Ammon's horn (tissue), 1 donor: ENCODE data around the gene HIPK2.
"Not testable (repeated sequence)": the region's sequence is repeated elsewhere in the genome, so short reads cannot be mapped to it uniquely, and the experiment has no call there.

ENCODE experiments used
- DNase-seq: peaks from one replicate; pipeline ENCODE4 v3.0.0-alpha.2; 2016; ENCODE audit warnings: low spot score

HIPK2 gene

DNA sequence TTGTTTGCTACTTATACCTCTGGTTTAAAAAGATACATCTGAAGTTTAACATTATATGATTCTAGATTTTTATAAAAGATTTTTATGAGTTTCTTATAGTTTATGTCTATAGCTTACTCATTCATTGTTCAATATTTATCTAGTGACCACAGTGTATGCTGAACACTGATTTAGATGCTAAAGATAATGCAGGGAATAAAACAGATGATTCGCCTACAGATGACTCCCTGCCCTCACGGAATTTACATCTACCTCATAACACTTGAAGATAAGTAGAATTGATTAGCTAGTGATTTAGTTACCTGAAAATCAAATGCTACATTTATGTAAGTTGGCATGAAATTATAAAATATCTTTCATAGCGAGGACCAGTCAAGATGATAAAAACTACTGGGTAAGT, 105.8 kb downstream of the HIPK2 start:
- no peak for DNase-seq

DNA sequence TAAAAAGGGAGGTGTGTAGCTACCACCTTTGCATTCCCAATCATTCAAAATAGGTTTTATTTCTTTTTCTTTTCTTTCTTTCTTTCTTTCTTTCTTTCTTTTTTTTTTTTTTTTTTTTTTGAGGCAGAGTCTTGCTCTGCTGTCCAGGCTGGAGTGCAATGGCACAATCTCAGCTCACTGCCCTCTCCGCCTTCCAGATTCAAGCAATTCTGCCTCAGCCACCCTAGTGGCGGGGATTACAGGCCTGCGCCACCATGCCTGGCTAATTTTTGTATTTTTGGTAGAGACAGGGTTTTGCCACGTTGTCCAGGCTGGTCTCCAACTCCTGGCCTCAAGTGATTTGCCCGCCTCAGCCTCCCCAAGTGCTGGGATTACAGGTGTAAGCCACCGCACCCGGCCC, 107.1 kb downstream of the HIPK2 start:
- not testable (repeated sequence) for DNase-seq

DNA sequence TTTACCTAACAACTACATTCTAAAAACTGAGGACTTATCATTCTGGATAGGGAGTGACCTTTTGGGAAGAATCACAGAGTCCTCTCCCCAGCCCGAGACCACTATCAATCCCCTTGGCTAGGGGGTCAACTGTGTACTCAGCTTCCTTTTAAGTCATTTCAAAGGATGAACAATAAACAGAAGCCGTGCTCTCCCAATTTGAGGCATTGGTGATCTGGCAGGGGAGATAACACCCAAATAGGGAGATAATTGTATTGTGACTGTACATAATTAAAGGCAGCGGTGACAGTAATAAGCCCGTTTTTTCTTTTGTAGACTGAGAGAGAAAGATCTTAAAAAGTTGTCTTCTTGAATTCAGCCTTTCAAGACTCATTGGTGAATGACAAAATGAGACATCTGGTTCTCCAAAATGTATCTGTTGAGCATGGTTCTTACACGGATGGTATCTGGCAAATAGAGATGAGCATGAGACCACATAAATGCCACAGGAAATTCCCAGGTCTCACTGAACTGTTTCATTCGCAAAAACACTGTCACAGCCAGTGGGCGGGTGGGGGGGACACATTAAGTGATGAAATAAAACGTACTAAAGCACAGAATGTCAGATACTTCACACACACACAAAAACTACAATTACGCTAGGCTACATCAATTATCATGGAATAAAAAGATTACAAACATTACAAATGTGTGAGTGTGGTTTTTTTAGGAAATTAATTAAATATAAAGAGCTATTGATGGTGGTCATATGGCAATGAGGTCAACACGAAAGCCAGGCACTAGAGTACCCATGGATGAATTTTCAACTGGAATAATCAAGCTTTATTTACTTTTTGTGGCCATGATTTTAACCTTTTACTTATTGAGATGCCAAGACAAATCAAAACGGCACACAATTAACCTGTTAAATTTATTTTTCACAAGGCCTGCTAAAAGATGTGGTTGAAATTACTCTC, 108.4 kb downstream of the HIPK2 start:
- no peak for DNase-seq

DNA sequence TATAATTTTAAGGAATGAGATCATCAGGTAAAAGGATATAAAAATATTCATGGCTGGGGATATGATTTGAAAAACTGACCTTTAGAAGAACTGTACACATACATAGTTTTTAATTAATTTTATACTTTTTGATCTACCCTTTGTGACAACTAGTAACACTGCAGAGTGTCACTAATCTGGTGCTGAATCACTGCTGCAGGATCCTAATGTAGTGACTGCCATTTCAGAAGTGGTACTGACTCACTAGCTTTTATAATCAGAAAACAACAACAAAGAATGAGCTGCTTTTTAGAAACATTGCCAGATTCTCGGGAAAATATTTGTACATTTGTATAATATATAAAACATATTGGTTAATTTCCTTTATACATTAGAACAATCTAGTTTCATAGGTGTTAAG, 110.4 kb downstream of the HIPK2 start:
- DNase-seq = no peak

DNA sequence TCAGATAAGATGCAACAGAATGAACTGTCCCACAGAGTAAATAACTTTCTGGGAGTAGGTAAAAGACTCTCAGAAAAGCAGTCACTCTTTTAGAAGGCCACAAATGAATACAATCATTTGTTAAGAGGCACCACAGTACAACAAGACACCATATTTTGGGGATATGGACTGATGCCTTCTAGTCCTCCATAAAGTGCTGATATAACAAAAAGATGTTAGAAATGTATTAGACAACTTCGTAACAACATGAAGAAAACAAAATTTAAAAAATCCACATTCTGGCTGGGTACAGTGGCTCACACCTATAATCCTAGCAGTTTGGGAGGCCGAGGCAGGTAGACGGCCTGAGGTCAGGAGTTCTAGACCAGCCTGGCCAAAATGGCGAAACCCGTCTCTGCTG, 111.3 kb downstream of the HIPK2 start:
- no peak for DNase-seq

DNA sequence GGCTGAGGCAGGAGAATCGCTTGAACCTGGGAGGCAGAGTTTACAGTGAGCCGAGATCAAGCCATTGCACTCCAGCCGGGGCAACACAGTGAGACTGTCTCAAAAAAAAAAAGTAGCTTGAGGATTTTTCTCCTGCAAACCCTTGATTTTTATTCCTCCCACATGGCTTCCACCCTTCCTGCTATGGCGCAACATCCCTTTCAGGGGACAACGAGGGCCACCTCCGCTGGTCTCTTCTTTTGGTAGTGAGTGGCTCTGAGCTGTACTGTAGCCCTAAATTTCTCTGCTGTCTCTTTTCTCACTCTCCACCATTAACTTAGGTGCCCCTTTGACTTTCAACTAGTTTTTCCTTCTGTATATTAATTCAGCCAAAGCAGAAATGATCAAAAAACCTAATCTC, 113.4 kb downstream of the HIPK2 start:
- no peak for DNase-seq

DNA sequence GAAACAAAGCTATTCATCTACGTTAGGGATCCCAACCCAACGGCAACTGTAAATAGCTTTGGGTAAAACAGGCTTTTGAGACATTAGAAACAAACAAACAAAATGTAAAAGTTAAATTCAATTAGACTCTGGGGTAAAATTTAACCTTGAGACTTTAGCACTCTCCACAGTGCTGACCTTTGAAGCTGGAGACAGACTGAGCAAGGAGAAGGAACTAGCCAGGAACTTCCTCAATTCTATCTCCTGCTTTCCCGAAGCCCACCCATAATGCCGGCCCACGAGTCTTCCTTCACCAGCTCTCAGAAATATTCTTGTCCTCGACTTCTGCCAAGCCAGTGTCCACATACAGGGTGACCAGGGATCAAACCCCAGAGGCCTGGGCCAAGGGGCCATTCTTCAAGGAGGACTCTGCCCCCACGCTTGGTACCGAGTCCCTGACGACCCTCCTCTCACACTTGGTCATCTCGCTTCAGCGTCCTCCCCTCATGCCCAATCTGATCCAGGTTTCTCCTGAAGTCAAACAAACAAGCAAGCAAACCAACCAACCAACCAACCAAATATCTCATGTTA, 114.1 kb downstream of the HIPK2 start:
- no peak for DNase-seq

DNA sequence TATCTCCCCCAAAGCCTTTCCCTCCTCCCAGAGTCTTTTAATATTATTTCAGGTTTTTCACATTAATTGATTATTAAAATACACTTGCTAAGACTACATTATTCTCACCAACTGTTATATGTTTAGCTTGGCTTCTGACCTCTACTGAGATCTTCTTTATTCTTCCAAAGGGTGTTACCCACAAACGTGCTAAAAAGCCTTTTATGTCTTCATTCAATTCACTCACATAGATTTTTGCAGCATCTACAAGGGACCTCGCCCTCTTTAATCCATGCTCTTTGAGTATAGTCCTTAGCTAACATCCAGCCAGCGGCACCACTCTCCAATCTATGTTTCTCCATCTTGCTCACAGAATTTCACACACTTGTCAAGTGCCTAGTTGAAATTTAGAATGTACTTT, 115.9 kb downstream of the HIPK2 start:
- DNase-seq = no peak

DNA sequence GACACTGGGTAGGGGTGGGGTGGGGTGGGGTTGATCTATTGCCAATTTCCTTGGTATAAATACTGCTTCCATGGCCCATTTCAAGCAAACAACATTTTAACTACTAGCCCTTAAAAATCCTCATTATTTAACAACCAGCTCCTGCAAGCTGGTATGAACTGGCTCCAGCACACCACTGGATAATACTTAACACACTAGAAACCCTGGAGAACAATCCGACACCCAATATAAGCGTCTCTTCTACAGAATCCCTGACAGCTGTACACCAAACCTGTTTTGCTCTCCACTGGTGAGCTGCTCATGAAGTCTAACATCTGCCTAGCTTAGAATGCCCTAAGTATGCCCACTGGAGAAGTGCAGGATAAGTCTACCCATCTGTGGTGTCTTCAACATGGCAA, 116.8 kb downstream of the HIPK2 start:
- no peak for DNase-seq

DNA sequence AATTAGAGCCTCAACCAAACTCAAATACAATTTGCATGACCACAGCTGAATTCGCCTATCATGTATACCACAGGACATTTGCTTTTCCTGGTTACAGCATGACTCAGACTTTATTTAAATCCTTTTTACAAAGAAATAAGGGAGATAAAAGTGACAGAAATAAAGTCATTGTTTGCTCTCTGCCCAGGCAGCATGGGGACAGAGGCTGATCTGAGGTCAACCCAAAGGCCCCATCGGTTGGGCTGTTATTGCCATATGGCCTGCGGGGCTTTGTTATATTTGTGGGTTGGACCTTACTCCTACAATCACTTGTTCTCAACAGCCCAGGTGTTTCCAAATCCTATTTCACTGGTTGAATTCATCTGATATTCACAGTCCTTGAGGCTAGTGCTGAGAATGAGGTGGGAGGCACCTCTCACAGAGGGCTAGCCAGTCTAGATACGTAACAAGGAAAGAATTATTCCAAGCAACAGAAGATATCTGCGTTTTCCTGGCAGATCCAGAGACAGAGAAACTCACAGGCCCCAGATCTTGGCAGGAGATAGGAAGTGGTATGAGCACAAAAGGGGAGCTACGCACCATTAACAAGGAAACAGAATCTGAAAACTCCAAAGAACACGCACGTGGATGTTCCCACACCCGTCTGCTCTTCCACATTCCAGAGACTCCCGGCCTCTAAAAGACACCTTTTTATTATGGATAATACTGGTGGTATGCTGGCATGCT, 117.3 kb downstream of the HIPK2 start:
- DNase-seq = no peak

DNA sequence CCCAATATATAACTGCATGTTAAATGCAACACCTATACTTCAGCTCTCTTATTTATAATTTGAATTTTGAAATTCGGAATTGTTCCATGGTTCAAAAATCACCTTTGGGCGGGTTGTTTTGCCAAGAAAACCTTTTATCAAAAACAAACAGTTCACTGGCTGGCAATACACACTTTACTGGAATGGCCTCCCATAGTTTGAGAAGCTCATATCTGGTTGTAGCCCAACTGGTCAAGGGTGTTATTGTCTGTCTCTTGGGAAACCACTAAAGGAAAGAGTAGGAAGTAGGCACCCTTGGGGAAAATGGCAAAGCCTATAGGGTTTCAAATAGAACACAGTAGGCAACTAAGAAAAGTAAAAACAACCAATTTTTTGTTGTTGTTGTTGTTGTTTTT, 117.9 kb downstream of the HIPK2 start:
- DNase-seq = no peak

DNA sequence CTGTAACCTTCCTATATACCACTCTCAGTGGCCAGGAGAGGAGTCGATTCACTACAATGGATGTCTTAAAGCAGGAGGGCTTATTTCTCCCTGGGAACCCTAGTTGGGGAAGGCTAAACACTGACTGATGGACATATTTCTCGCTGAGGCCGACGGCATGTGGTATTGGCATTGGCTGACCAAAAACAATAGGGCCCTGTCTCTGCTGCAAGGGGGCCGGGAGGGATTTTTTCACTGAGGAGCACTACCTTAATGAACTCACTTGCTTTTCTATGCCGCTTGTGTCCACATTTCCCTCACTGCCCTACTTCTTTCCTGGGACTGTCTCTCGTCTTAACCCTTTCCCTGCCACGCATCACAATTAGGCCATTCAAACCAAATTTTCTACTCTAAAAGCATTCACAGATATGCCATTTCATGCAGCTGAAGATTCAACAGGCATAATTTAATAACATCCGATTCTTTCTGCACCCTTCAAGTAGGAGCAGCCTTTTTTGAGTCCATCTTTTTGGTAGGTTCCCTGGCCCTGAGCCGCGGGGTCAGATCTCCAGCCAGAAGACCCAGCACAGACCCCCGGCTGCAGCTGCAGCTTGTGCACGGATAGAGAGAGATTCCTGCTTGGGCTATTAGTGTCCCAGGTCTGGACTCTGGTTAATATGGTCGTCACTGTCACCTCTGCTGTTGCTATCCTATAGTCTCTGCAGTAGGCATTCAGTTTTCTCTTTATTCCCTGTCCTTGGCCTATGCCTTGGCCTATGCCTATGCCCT, 118.7 kb downstream of the HIPK2 start:
- DNase-seq = peak; percentile 79

DNA sequence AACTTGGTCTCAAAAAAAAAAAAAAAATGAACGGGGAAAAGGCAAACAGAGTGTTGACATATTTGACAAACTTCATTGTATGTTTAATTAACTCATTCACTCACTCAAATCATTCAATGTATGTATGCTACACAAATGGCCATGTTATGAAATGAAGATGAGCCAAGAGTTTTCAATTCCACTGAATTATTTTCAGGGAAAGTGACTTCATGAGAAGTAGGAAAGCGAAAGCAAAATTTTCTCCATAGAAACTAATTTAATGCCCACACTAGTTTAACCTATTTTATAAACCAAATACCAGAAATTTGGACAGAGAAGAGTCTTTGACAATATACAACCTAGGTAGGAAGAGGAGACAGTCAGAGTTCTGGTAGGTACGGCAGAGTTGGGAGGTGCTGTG, 119.5 kb downstream of the HIPK2 start:
- no peak for DNase-seq

DNA sequence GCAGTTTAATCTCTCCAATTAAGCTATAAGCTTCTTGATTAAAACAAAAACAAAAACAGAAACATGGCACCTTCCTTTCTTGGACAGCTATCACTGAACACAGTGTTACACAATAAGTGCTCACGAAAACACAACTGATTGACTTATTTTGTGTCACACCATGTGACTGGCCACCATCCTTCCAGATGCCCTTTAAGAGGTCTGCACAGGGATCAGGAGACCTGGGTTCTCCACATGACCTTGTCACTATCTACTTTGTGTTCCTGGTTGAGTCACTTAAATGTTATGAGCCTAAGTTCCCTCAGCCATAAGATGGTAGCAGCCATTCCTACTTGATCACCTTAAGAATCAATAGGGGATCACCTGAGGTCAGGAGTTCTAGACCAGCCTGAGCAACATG, 120.1 kb downstream of the HIPK2 start:
- DNase-seq = no peak

DNA sequence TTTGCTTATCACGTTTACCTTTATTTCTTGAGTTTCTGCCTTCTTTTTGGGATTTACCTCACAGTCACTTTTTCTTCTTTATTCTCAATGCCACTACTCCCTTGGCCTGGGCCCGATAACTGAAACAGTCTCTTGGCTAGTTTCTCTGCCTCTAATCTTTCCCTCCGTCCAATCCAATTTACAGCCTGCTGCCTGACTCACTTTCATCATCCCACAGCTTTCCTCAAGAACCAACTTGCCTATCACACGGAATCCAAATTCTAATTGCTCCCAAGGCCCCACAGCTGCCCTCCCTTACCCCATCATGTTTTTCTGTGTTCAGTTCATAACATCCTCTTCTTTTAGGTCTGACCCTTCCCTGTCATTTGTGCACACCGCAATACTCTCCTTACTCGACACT, 121.4 kb downstream of the HIPK2 start:
- no peak for DNase-seq

DNA sequence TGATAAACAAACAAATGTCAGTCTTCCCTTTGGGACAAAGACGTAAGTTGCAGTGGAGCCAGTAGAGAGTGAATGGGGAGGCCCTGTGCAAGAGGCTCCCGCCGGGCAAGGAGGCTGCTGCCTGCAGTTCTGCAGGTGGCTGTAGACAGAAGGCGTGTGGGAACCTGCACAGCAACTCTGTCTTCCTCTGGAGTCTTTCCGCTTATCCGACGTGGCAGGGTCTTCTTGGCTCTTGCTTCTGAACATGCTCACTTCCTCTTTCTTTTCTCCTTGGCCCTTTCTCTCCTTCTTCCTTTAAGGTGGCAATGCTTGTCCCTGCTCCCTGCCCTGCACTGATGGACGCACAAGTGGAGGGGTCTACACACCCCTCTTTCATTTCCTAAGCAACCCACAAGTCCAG, 122.5 kb downstream of the HIPK2 start:
- DNase-seq = no peak

DNA sequence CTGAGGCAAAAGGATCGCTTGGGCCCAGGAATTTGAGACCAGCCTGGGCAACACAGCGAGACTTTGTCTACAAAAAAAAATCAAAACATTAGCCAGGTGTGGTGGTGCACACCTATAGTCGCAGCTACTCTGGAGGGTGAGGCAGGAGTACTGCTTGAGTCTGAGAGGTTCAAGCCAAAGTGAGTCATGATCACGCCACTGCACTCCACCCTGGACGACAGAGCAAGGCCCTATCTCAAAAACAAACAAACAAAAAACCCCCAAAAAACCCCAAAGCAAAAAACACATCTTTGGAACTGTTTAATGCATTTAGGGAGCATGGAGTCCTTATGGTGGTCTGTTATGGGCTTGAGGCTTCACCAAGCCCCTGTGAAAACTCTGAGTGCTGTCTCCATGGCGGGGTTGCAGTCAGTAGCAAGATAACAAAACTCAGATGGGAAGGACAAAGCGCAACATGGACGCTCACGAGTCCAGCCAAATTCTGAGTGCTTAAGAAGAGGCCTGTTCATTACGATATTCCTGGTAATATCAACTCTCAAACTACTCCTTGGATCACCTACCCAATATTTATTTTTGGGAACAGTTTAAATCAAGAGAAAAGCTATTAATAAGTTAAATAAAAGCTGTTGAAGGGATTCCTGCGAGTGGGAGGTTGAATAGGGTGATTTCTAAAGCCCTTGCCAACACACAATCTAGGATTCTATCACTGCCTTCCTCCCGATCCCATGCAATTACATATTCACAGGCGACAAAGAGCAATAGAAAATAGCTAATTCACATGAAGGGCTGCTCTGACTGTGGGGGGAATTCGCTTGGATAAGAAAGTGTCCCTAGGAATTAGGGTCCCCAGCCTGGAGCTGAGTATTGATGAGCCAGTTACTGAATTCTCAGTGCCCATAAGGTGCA, 123.3 kb downstream of the HIPK2 start:
- no peak for DNase-seq

DNA sequence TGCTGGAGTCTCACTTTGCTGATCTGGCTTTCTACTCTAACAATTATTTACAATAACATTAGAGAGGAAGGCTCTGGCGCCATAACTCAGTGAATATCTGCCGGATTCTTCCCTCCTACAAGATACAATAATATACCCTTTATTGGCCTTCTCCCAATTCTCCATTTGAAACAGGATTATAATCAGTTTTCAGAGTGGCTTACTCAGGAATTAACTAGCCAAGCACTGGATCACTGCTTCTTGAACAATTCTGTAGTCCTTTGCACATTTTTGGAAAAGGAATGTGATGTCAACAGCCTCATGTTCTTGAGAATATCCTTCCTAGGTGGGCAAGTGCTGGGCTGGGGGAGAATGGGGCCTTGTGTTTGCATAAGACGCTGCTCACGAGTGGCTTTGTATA, 125.9 kb downstream of the HIPK2 start:
- no peak for DNase-seq

DNA sequence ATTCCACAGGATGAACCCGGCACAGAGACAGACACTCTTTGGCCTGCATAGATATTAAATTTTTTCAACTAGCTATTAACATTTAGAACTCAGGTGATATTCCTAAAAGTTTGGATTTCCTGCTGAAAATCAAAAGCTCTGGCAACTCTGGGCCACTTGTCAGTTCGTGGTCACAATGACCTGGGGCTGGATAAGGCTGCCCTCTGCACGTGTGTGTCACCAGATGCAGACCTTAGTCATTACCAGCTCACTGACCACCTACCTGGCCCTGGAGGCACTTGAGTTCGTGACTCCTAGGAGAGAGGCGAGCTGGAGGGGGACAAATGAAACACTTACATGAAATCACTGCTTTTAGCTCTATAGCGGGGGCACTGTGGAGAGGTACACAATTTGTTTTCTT, 126.5 kb downstream of the HIPK2 start:
- no peak for DNase-seq

DNA sequence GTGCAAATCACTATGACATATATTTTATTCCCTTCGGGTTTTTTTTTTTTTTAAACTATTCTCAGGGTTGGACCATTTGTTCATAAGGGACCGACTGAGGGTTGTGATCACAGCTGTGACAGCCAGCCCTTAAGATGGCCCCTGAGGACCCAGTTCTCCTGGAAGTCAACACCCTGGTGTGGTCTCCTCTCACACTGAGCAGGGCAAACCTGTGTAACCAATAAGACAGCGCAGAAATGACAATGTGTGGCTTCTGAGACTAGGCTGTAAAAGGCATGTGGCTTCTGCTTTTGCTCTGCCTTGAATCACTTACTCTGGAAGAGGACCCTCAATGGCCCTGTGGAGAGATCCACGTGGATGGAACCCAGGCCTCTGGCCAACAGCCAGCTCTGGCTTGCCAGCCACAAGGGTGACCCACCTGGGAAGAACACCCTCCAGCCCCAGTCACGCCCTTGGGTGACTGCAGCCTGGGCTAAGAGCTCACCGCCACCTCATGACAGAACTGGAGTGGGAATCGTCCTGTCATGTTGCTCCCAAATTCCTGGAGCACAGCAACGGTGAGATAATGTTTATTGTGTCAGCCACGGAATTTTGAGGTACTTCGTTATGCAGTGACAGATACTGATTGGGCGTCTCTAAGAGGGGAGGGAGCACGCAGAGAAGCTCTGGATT, 127.2 kb downstream of the HIPK2 start:
- no peak for DNase-seq

DNA sequence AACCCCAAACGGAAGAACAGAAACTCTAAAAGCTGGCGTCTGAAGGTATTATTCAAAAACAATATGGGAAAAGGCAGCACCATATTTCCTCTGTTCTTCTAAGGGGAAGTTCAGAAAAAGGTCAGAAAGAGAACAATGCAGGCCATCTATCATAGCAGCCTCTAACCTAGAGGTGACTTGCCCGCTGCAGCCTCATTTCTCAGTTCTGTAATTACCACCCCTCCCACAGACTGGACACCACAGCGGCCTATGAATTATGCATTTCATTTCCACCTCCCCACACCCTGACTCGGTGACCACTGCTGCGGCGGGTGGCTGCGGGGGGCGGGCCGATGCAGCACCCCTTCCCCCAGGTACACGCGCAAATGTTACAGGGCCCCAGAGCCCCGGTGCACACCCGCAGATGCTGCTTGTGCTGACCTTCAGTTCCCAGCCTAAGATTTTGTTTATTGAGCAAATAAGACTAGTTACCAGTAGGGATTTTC, 128.8 kb downstream of the HIPK2 start:
- no peak for DNase-seq
